NT2/D1 (cell line): Measurements from ENCODE around the gene PGD.
"Not testable (repeated sequence)": the region's sequence is repeated elsewhere in the genome, so short reads cannot be mapped to it uniquely, and the experiment has no call there.

Experiments
- DNase-seq: peaks from one replicate; pipeline ENCODE4 v3.0.0-alpha.2; 2011; ENCODE audit warnings: low read depth, low spot score
- H3K27me3 ChIP-seq: 2 replicates; pipeline ENCODE4 v1.6.0; 2011; ENCODE audit warnings: mild to moderate bottlenecking; ENCODE audit not compliant: insufficient read length, insufficient read depth
- H3K36me3 ChIP-seq: 2 replicates; pipeline ENCODE4 v1.6.1; 2011; ENCODE audit warnings: mild to moderate bottlenecking, low read length, mixed read lengths; ENCODE audit not compliant: insufficient read depth, insufficient read length
- H3K4me1 ChIP-seq: 2 replicates; pipeline ENCODE4 v1.5.1; 2011; ENCODE audit not compliant: insufficient read depth, insufficient read length
- H3K4me3 ChIP-seq: 2 replicates; pipeline ENCODE4 v1.5.1; 2011; ENCODE audit warnings: low read depth; ENCODE audit not compliant: insufficient read length
- H3K9ac ChIP-seq: 2 replicates; pipeline ENCODE4 v1.6.0; 2011; ENCODE audit warnings: low read depth; ENCODE audit not compliant: insufficient read length
- H3K9me3 ChIP-seq: 2 replicates; pipeline ENCODE4 v1.5.1; 2011; ENCODE audit warnings: mild to moderate bottlenecking, low read length; ENCODE audit not compliant: insufficient read depth
- SUZ12 ChIP-seq: IDR thresholded peaks from 2 replicates; pipeline ENCODE4 v1.6.1; 2011; ENCODE audit not compliant: insufficient read length, insufficient read depth; ENCODE audit errors: extremely low read depth
- YY1 ChIP-seq: IDR thresholded peaks from 2 replicates; pipeline ENCODE4 v1.6.1; 2011; ENCODE audit not compliant: insufficient read length, insufficient read depth
- ZNF274 ChIP-seq: IDR thresholded peaks from 2 replicates; pipeline ENCODE4 v1.6.1; 2011; ENCODE audit warnings: mild to moderate bottlenecking, low read depth, low read length

PGD gene

GRCh38 chr1:10451287-10451686, 52.4 kb downstream of the PGD start:
- no peak overlapping the region for H3K4me3 ChIP-seq
- H3K27me3 ChIP-seq, result no peaks in the 10 kb centered on the region
- TF ChIP-seq ZNF274 (no peak), YY1 (no peak), SUZ12 (no peak)
- no peaks in the 10 kb centered on the region for H3K4me1 ChIP-seq
- H3K36me3 ChIP-seq, result peaks cover 2% of the 10 kb centered on the region
- H3K9ac ChIP-seq, result no peak overlapping the region
- DNase-seq, result no peak
- no peaks in the 10 kb centered on the region; the same call in 1 of the 2 replicates for H3K9me3 ChIP-seq

- peaks cover 16% of the 10 kb centered on the region for H3K36me3 ChIP-seq
- H3K9me3 ChIP-seq, result no peaks in the 10 kb centered on the region; the same call in 1 of the 2 replicates
- H3K4me1 ChIP-seq, result no peaks in the 10 kb centered on the region
- no peak for TF ChIP-seq ZNF274
- TF ChIP-seq YY1, result no peak
- no peak for TF ChIP-seq SUZ12
- H3K27me3 ChIP-seq, result no peaks in the 10 kb centered on the region
- H3K9ac ChIP-seq, result no peak overlapping the region
- H3K4me3 ChIP-seq, result no peak overlapping the region
- DNase-seq, result no peak
Measured at GRCh38 chr1:10456048-10456447, 57.2 kb downstream of the PGD start.

GRCh38 chr1:10456661-10457060, 57.8 kb downstream of the PGD start:
- Histone ChIP-seq H3K36me3 (peaks cover 22% of the 10 kb centered on the region), H3K4me3 (no peak overlapping the region), H3K9ac (no peak overlapping the region), H3K9me3 (no peaks in the 10 kb centered on the region; the same call in 1 of the 2 replicates), H3K27me3 (no peaks in the 10 kb centered on the region), H3K4me1 (no peaks in the 10 kb centered on the region)
- DNase-seq, result no peak
- TF ChIP-seq SUZ12 (no peak), ZNF274 (no peak), YY1 (no peak)

- not testable (repeated sequence) for H3K4me1 ChIP-seq, H3K27me3 ChIP-seq, H3K9ac ChIP-seq, H3K9me3 ChIP-seq, H3K4me3 ChIP-seq, DNase-seq
- H3K36me3 ChIP-seq, result peaks cover 28% of the 10 kb centered on the region
Measured at GRCh38 chr1:10457462-10457861, 58.6 kb downstream of the PGD start.

GRCh38 chr1:10457875-10458274, 59.0 kb downstream of the PGD start:
- Histone ChIP-seq H3K36me3 (peaks cover 32% of the 10 kb centered on the region), H3K27me3 (no peaks in the 10 kb centered on the region), H3K4me1 (no peaks in the 10 kb centered on the region), H3K4me3 (no peak overlapping the region), H3K9me3 (no peaks in the 10 kb centered on the region; the same call in 1 of the 2 replicates), H3K9ac (no peak overlapping the region)
- TF ChIP-seq YY1 (no peak), ZNF274 (no peak), SUZ12 (no peak)
- DNase-seq, result no peak

GRCh38 chr1:10459184-10459583, 60.3 kb downstream of the PGD start:
- Histone ChIP-seq H3K4me1 (no peaks in the 10 kb centered on the region), H3K9ac (no peak overlapping the region), H3K9me3 (no peaks in the 10 kb centered on the region; the same call in 1 of the 2 replicates), H3K4me3 (no peak overlapping the region), H3K27me3 (no peaks in the 10 kb centered on the region), H3K36me3 (peaks cover 38% of the 10 kb centered on the region)
- no peak for TF ChIP-seq YY1
- no peak for TF ChIP-seq SUZ12
- DNase-seq, result no peak

- Histone ChIP-seq H3K4me3 (no peak overlapping the region), H3K9me3 (no peaks in the 10 kb centered on the region), H3K27me3 (no peaks in the 10 kb centered on the region), H3K36me3 (peaks cover 68% of the 10 kb centered on the region), H3K4me1 (no peaks in the 10 kb centered on the region), H3K9ac (no peak overlapping the region)
- no peak for TF ChIP-seq ZNF274
- no peak for TF ChIP-seq SUZ12
- DNase-seq, result no peak
Measured at GRCh38 chr1:10467078-10467477, 68.2 kb downstream of the PGD start.

- Histone ChIP-seq H3K9me3 (no peaks in the 10 kb centered on the region), H3K27me3 (no peaks in the 10 kb centered on the region), H3K4me1 (no peaks in the 10 kb centered on the region), H3K9ac (no peak overlapping the region), H3K4me3 (no peak overlapping the region), H3K36me3 (peaks cover 47% of the 10 kb centered on the region)
- DNase-seq, result no peak
- TF ChIP-seq YY1, result no peak
- no peak for TF ChIP-seq ZNF274
- no peak for TF ChIP-seq SUZ12
Measured at GRCh38 chr1:10470043-10470442, 71.2 kb downstream of the PGD start.
